Kidney glomerular epithelial cell (primary cell): ENCODE results near the gene TOMM34.

Source experiments
- DNase-seq: peaks from one replicate; lab custom pipeline; 2025; lab: John Stamatoyannopoulos, UW

TOMM34 gene

GRCh38 chr20:44960103-44960852, at the start of gene TOMM34:
TOMM34 (minus strand) TSS chr20:44960397; CDS start chr20:44960333, 64 bp downstream.
- peak; percentile 90 for DNase-seq

GRCh38 chr20:45008521-45009049, 48.4 kb upstream of the TOMM34 start:
- no peak for DNase-seq

GRCh38 chr20:44997668-44998067, 37.5 kb upstream of the TOMM34 start:
- DNase-seq = no peak

- DNase-seq = no peak
Measured at GRCh38 chr20:44997171-44997570, 37.0 kb upstream of the TOMM34 start.

GRCh38 chr20:44993343-44993742, 33.1 kb upstream of the TOMM34 start:
- DNase-seq = no peak

GRCh38 chr20:44990957-44991356, 30.8 kb upstream of the TOMM34 start:
- DNase-seq = no peak

- no peak for DNase-seq
Measured at GRCh38 chr20:44990425-44990824, 30.2 kb upstream of the TOMM34 start.

- DNase-seq = no peak
Measured at GRCh38 chr20:44988631-44989171, 28.5 kb upstream of the TOMM34 start.

- DNase-seq = no peak
Measured at GRCh38 chr20:44983093-44983674, 23.0 kb upstream of the TOMM34 start.

GRCh38 chr20:44981736-44982406, 21.7 kb upstream of the TOMM34 start:
- no peak for DNase-seq

GRCh38 chr20:44979090-44979621, 19.0 kb upstream of the TOMM34 start:
- no peak for DNase-seq

- DNase-seq = no peak
Measured at GRCh38 chr20:44976698-44977097, 16.5 kb upstream of the TOMM34 start.

- no peak for DNase-seq
Measured at GRCh38 chr20:44973053-44973452, 12.9 kb upstream of the TOMM34 start.

GRCh38 chr20:44970243-44970757, 10.1 kb upstream of the TOMM34 start:
- DNase-seq = no peak

GRCh38 chr20:44969300-44969894, 9.2 kb upstream of the TOMM34 start:
- no peak for DNase-seq

GRCh38 chr20:44967207-44967807, 7.1 kb upstream of the TOMM34 start:
- DNase-seq = peak; percentile 1

GRCh38 chr20:44966030-44966961, 6.1 kb upstream of the TOMM34 start, which contains the start of gene STK4:
STK4 (plus strand) TSS chr20:44966512; CDS start chr20:44966569, 57 bp downstream.
- DNase-seq = peak; percentile 77

- DNase-seq = no peak
Measured at GRCh38 chr20:44965651-44966029, 5.4 kb upstream of the TOMM34 start.

- no peak for DNase-seq
Measured at GRCh38 chr20:44963325-44964215, 3.4 kb upstream of the TOMM34 start.
